Liver (tissue), 9 donors: ENCODE data around the gene ERC2. TPM values are rescaled to one million over a fixed set of nuclear protein-coding genes. Genes with fewer than 3 reads are reported as not detected.

Experiments used
- DNase-seq: peaks from one replicate; pipeline ENCODE4 v3.0.0-alpha.2; 2017; ENCODE audit warnings: low spot score
- H3K27ac ChIP-seq, 2 donors: one replicate each; pipeline ENCODE4 v1.7.0; 2013; ENCODE audit warnings: inconsistent platforms in 2 of 2, low read length in 2 of 2, control low read depth in 1 of 2, low read depth in 1 of 2, mild to moderate bottlenecking in 1 of 2
- H3K27me3 ChIP-seq, 4 donors: one replicate each; pipeline versions ENCODE4 v1.6.1 to v1.7.0; 2013; ENCODE audit warnings: low read length in 3 of 4, inconsistent platforms in 1 of 4, mild to moderate bottlenecking in 1 of 4, moderate library complexity in 1 of 4; ENCODE audit not compliant: control insufficient read depth in 4 of 4, insufficient read depth in 4 of 4
- H3K36me3 ChIP-seq, 4 donors: one replicate each; pipeline versions ENCODE4 v1.6.1 to v1.7.0; 2013; ENCODE audit warnings: low read length in 3 of 4, mild to moderate bottlenecking in 3 of 4, low read depth in 1 of 4, moderate library complexity in 1 of 4; ENCODE audit not compliant: control insufficient read depth in 4 of 4, insufficient read depth in 3 of 4
- H3K4me1 ChIP-seq, 4 donors: one replicate each; pipeline versions ENCODE4 v1.6.1 to v1.7.0; 2013; ENCODE audit warnings: low read length in 3 of 4, mild to moderate bottlenecking in 3 of 4, moderate library complexity in 1 of 4; ENCODE audit not compliant: control insufficient read depth in 4 of 4, insufficient read depth in 4 of 4
- H3K4me3 ChIP-seq, 3 donors: one replicate each; pipeline versions ENCODE4 v1.6.1 to v1.7.0; 2013; ENCODE audit warnings: low read length in 3 of 3, control low read depth in 1 of 3, low read depth in 1 of 3, mild to moderate bottlenecking in 1 of 3
- H3K9ac ChIP-seq, 2 donors: one replicate each; pipeline ENCODE4 v1.7.0; 2013; ENCODE audit warnings: low read length in 2 of 2, mild to moderate bottlenecking in 2 of 2, moderate library complexity in 2 of 2, control low read depth in 1 of 2, low read depth in 1 of 2
- H3K9me3 ChIP-seq, 4 donors: one replicate each; pipeline versions ENCODE4 v1.6.1 to v1.7.0; 2013; ENCODE audit warnings: low read length in 3 of 4; ENCODE audit not compliant: control insufficient read depth in 4 of 4
- EGR1 ChIP-seq, 2 donors: IDR thresholded peaks; 2 replicates each; pipeline ENCODE4 v1.6.1; 2016 to 2018; ENCODE audit warnings: antibody characterized with exemption in 2 of 2, low read depth in 2 of 2
- FOXA1 ChIP-seq: IDR thresholded peaks from 2 replicates; pipeline ENCODE4 v1.6.1; 2016; ENCODE audit warnings: antibody characterized with exemption
- FOXA2 ChIP-seq: IDR thresholded peaks from 2 replicates; pipeline ENCODE4 v1.6.1; 2016; ENCODE audit warnings: antibody characterized with exemption
- GABPA ChIP-seq, 2 donors: IDR thresholded peaks in 1 of 2; conservative IDR thresholded peaks in 1 of 2; 2 replicates each; pipeline ENCODE4 v1.6.1; 2016; ENCODE audit warnings: antibody characterized with exemption in 2 of 2, mild to moderate bottlenecking in 1 of 2, moderate library complexity in 1 of 2
- HNF4A ChIP-seq, 2 donors: conservative IDR thresholded peaks; 2 replicates each; pipeline ENCODE4 v1.6.1; 2016; ENCODE audit warnings: antibody characterized with exemption in 2 of 2, mild to moderate bottlenecking in 2 of 2
- JUND ChIP-seq, 2 donors: IDR thresholded peaks; 2 replicates each; pipeline ENCODE4 v1.6.1; 2016; ENCODE audit warnings: antibody characterized with exemption in 2 of 2
- NR2F2 ChIP-seq: IDR thresholded peaks from 2 replicates; pipeline ENCODE4 v1.6.1; 2016; ENCODE audit warnings: antibody characterized with exemption
- RAD21 ChIP-seq, 2 donors: IDR thresholded peaks; 2 replicates each; pipeline ENCODE4 v1.6.1; 2016; ENCODE audit warnings: antibody characterized with exemption in 2 of 2, mild to moderate bottlenecking in 2 of 2
- RXRA ChIP-seq, 2 donors: IDR thresholded peaks; 2 replicates each; pipeline ENCODE4 v1.6.1; 2017 to 2018; ENCODE audit warnings: antibody characterized with exemption in 2 of 2, mild to moderate bottlenecking in 1 of 2
- SP1 ChIP-seq: IDR thresholded peaks from 2 replicates; pipeline ENCODE4 v1.6.1; 2018; ENCODE audit warnings: antibody characterized with exemption, mild to moderate bottlenecking
- TAF1 ChIP-seq: conservative IDR thresholded peaks from 2 replicates; pipeline ENCODE4 v1.6.1; 2016; ENCODE audit warnings: antibody characterized with exemption, mild to moderate bottlenecking
- YY1 ChIP-seq: IDR thresholded peaks from 2 replicates; pipeline ENCODE4 v1.6.1; 2016; ENCODE audit warnings: antibody characterized with exemption, mild to moderate bottlenecking
- WGBS: extraction: QIAGEN DNeasy Blood & Tissue Kit; methylation state at CpG from one replicate; pipeline ENCODE4 v1.1.7; 2013; 5-methylcytosine and 5-hydroxymethylcytosine counted together
- polyA plus RNA-seq, 2 donors: library from polyadenylated mRNA; stranded (reverse) in 1 of 2; unstranded in 1 of 2; fragments of 200-250 nt in 1 of 2; fragments of >200 nt in 1 of 2; fragmentation: Nextera tagmentation in 1 of 2; extraction: Ambion mirVana in 1 of 2; gene quantifications; one replicate each; pipeline versions ENCODE4 v1.2.1 to v1.2.3, GENCODE V29; 2013 to 2015
- total RNA-seq, 2 donors: library from RNA; depleted of rRNA; stranded (reverse); fragments of >200 nt; gene quantifications; one replicate each; pipeline ENCODE4 v1.2.3, GENCODE V29; 2014
- TF ChIP-seq, protein P1 (sequence below): fragments of 150-350 bp; IDR thresholded peaks from 2 replicates; pipeline ENCODE4 v1.5.1; 2017; ENCODE audit warnings: improper control_type of control experiment, low read depth, low read length; ENCODE audit not compliant: missing input control
- TF ChIP-seq, protein P2 (sequence below): IDR thresholded peaks from 2 replicates; pipeline ENCODE4 v1.6.1; 2016; ENCODE audit warnings: antibody characterized with exemption, mild to moderate bottlenecking
- TF ChIP-seq, protein P3 (sequence below): IDR thresholded peaks from 2 replicates; pipeline ENCODE4 v1.6.1; 2016; ENCODE audit warnings: antibody characterized with exemption
- TF ChIP-seq, protein P4 (sequence below): IDR thresholded peaks from 2 replicates; pipeline ENCODE4 v1.6.1; 2016; ENCODE audit warnings: antibody characterized with exemption
- TF ChIP-seq, protein P5 (sequence below): IDR thresholded peaks from 2 replicates; pipeline ENCODE4 v1.6.1; 2016; ENCODE audit warnings: antibody characterized with exemption
- donor health status: healthy.
- donor health status: healthy.
- donor health status: healthy.
- donor health status: healthy.
- donor health status: healthy.

Gene ERC2
- total and polyA plus RNA-seq, 4 donors = 0.14 to 0.25 TPM; not detected in 2

DNA sequence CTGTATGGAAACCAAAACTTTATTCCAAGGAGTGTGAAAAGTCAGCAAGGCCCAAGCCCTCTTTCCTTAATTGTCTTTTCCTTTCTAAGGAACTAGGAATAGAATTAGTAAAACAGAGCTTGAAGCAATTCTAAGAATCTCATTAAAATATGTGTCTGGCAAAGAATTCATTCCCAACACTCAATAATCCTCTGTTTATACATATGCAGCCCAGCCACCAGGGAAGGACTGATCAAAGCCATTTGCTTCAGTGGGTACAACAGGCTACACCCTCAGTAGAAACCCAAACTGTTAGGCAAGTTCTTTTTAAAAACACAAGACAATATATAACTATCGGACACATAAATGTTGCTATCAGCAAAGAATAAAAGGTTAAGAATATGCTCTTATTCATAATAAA, 266.9 kb downstream of the ERC2 start:
- no peaks in the 10 kb centered on the region for H3K27me3 ChIP-seq
- H3K9ac ChIP-seq = no peak overlapping the region
- H3K4me3 ChIP-seq = no peak overlapping the region
- no peak overlapping the region for H3K27ac ChIP-seq
- H3K36me3 ChIP-seq = no peaks in the 10 kb centered on the region
- no peaks in the 10 kb centered on the region for H3K9me3 ChIP-seq
- 93% methylated on average over 1 of the region's 1 CpG for WGBS
- peaks cover 0 to 9% (median 0%) of the 10 kb centered on the region in 4 donors for H3K4me1 ChIP-seq
- no peak for DNase-seq
- no peak for TF ChIP-seq FOXA2

DNA sequence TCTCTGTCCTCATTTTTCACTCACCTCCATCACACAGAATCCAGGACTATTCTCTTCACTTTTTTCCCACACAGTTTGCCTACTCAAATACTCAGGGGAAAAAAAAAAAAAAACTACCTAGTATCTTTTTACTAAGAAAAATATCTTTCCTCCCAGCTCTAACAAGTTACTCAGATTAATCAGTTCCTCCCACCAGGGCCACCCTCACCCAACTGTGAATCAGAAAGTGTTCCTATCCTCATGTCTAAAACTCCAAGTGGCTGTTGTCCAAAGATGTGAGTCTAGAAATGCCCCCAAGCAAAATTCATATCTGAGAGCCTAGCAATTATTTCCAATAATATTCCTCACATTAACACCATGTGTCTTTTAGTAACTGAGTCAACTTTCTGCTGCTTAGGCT, 268.0 kb downstream of the ERC2 start:
- H3K9ac ChIP-seq = no peak overlapping the region
- no peak overlapping the region for H3K4me3 ChIP-seq
- TF ChIP-seq GABPA (IDR thresholded peaks at IDR 0.05 in 1 of 2, conservative IDR thresholded peaks at IDR 0.05 in 1 of 2) = no peak
- no peak for TF ChIP-seq HNF4A (conservative IDR thresholded peaks at IDR 0.05)
- no peak for TF ChIP-seq FOXA1
- no peak for TF ChIP-seq RXRA (IDR thresholded peaks at IDR 0.05)
- no peak for TF ChIP-seq FOXA2
- TF ChIP-seq, protein P1, sequence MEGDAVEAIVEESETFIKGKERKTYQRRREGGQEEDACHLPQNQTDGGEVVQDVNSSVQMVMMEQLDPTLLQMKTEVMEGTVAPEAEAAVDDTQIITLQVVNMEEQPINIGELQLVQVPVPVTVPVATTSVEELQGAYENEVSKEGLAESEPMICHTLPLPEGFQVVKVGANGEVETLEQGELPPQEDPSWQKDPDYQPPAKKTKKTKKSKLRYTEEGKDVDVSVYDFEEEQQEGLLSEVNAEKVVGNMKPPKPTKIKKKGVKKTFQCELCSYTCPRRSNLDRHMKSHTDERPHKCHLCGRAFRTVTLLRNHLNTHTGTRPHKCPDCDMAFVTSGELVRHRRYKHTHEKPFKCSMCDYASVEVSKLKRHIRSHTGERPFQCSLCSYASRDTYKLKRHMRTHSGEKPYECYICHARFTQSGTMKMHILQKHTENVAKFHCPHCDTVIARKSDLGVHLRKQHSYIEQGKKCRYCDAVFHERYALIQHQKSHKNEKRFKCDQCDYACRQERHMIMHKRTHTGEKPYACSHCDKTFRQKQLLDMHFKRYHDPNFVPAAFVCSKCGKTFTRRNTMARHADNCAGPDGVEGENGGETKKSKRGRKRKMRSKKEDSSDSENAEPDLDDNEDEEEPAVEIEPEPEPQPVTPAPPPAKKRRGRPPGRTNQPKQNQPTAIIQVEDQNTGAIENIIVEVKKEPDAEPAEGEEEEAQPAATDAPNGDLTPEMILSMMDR = no peak
- TF ChIP-seq EGR1 (IDR thresholded peaks at IDR 0.05; ENCODE audit: low read depth in 2 of 2) = no peak
- no peak for TF ChIP-seq JUND (IDR thresholded peaks at IDR 0.05)
- no peak for TF ChIP-seq TAF1
- TF ChIP-seq, protein P2, sequence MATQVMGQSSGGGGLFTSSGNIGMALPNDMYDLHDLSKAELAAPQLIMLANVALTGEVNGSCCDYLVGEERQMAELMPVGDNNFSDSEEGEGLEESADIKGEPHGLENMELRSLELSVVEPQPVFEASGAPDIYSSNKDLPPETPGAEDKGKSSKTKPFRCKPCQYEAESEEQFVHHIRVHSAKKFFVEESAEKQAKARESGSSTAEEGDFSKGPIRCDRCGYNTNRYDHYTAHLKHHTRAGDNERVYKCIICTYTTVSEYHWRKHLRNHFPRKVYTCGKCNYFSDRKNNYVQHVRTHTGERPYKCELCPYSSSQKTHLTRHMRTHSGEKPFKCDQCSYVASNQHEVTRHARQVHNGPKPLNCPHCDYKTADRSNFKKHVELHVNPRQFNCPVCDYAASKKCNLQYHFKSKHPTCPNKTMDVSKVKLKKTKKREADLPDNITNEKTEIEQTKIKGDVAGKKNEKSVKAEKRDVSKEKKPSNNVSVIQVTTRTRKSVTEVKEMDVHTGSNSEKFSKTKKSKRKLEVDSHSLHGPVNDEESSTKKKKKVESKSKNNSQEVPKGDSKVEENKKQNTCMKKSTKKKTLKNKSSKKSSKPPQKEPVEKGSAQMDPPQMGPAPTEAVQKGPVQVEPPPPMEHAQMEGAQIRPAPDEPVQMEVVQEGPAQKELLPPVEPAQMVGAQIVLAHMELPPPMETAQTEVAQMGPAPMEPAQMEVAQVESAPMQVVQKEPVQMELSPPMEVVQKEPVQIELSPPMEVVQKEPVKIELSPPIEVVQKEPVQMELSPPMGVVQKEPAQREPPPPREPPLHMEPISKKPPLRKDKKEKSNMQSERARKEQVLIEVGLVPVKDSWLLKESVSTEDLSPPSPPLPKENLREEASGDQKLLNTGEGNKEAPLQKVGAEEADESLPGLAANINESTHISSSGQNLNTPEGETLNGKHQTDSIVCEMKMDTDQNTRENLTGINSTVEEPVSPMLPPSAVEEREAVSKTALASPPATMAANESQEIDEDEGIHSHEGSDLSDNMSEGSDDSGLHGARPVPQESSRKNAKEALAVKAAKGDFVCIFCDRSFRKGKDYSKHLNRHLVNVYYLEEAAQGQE = no peak
- TF ChIP-seq, protein P3, sequence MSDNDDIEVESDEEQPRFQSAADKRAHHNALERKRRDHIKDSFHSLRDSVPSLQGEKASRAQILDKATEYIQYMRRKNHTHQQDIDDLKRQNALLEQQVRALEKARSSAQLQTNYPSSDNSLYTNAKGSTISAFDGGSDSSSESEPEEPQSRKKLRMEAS = no peak
- no peak for TF ChIP-seq YY1
- TF ChIP-seq NR2F2 = no peak
- TF ChIP-seq, protein P4, sequence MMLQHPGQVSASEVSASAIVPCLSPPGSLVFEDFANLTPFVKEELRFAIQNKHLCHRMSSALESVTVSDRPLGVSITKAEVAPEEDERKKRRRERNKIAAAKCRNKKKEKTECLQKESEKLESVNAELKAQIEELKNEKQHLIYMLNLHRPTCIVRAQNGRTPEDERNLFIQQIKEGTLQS = no peak
- no peak for TF ChIP-seq SP1
- TF ChIP-seq RAD21 (IDR thresholded peaks at IDR 0.05) = no peak
- TF ChIP-seq, protein P5, sequence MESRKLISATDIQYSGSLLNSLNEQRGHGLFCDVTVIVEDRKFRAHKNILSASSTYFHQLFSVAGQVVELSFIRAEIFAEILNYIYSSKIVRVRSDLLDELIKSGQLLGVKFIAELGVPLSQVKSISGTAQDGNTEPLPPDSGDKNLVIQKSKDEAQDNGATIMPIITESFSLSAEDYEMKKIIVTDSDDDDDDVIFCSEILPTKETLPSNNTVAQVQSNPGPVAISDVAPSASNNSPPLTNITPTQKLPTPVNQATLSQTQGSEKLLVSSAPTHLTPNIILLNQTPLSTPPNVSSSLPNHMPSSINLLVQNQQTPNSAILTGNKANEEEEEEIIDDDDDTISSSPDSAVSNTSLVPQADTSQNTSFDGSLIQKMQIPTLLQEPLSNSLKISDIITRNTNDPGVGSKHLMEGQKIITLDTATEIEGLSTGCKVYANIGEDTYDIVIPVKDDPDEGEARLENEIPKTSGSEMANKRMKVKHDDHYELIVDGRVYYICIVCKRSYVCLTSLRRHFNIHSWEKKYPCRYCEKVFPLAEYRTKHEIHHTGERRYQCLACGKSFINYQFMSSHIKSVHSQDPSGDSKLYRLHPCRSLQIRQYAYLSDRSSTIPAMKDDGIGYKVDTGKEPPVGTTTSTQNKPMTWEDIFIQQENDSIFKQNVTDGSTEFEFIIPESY = no peak
- no peaks in the 10 kb centered on the region for H3K36me3 ChIP-seq
- no peaks in the 10 kb centered on the region for H3K9me3 ChIP-seq
- H3K27ac ChIP-seq = no peak overlapping the region
- peaks cover 0 to 9% (median 0%) of the 10 kb centered on the region in 4 donors for H3K4me1 ChIP-seq
- no peak for DNase-seq
- H3K27me3 ChIP-seq = no peaks in the 10 kb centered on the region
